GM19238 (cell line): ENCODE measurements around the gene SMAD1.

Experiments
- DNase-seq: peaks from one replicate; pipeline ENCODE4 v3.0.0; 2011; ENCODE audit warnings: low spot score; ENCODE audit not compliant: insufficient read length

Gene SMAD1

DNA sequence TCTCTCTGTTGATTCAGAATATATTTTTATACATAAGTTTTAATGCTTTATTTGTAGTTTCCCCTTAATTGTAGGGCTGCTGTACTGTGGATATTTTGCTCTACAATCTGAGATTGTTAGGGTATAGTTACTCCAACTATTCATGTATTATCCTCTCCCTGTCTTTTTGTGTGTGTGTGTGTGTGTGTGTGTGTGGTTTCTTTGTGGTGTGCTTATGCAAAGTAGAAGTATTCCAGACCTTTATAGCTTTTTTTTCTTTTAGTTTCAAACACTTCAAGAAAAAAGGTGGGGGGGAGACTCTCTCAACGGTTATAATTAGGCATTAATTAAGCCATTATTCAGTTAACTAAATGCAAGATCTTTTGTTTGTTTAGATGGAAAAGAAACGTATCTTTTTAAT, 6.7 kb downstream of the SMAD1 start:
- no peak for DNase-seq

DNA sequence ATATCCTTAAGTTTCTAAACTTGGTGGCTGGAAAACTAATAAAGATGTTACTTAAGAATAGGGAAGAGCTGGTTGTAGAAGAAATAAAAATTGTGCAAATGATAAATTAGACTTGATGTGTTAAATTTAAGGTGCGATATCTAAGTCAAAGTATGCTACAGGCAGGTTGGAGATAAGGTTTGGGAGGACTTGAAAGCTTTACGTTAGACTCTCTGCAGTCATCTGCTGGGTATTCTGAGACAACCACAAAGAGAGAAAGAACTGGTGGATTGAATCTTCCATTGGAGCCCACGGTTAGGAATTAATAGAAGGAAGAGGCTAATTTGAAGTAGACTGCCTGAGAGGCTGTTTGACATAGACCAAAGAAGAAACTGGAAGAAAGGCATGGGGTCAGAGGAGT, 7.9 kb downstream of the SMAD1 start:
- no peak for DNase-seq

GRCh38 chr4:145490361-145490760, 8.7 kb downstream of the SMAD1 start:
- no peak for DNase-seq

- no peak for DNase-seq
Observed at GRCh38 chr4:145490796-145491195, 9.1 kb downstream of the SMAD1 start.

- DNase-seq = no peak
Observed at GRCh38 chr4:145492376-145492775, 10.7 kb downstream of the SMAD1 start.

DNA sequence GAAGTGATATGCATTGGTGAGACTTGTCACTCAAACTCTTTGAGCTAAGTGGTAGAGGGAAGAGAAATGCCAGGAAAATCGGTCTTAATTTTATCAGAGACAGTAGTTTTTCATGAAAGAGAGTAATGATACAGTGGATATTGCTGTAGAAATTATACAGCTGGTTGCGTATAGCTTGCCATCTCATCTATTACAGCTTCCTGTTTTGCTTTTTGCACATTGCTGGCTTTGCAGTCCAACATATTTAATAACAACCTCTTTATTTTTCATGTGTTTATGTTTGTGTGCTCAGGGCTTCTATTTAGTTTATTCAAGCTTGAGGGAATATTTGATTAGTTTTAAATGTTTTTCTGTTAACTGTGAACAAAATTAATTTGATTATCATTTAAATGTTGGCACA, 11.5 kb downstream of the SMAD1 start:
- no peak for DNase-seq

DNA sequence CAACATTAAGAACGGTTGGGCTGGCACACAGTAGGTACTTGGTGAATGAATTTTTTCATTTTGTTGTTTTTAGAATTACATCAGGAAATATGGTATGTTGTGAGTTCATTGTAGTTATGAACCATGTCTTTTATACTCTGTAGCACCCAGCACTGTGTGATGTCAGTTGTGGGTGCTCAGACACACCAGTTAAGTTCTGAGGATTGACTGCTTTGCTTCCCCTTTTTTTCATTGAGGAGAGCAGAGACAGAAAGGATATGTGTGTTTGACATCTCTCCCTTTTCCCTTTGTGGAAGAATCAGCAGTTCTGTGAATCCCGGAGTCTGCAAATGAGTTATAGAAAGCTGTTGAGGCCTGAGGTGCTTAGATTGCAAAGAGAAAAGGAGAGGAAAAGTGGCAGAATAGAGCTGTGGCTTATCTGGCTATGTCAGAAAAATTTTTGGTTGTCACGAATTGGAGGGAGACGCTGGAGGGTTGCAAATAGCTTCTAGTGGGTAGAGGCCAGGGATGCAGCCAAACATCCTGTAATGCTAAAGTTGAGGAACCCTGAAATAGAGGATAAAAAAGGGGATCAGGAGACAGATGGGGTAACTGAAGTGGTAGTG, 13.1 kb downstream of the SMAD1 start:
- no peak for DNase-seq

DNA sequence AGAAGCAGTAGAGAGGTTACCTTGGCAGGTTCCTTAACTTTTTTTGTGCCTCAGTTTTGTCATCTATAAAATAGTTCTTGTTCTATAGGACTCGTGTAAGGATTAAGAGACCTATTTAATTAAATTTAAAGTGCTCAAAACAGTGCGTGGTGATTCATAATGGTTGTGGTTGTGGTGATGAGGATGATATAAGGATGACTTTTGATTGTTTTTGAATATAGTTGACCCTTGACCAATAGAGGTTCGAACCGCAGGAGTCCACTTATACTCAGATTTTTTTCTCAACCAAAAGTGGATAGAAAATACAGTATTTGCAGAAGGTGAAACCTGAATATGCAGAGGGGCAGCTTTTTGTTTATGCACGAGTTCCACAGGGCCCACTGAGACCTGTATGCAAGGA, 14.6 kb downstream of the SMAD1 start:
- no peak for DNase-seq

GRCh38 chr4:145497199-145498149, 15.8 kb downstream of the SMAD1 start:
- no peak for DNase-seq

- no peak for DNase-seq
Observed at GRCh38 chr4:145498430-145498829, 16.8 kb downstream of the SMAD1 start.

- peak; percentile 22 for DNase-seq
Observed at GRCh38 chr4:145501051-145501660, 19.5 kb downstream of the SMAD1 start.

- no peak for DNase-seq
Observed at GRCh38 chr4:145502809-145503208, 21.2 kb downstream of the SMAD1 start.

- no peak for DNase-seq
Observed at GRCh38 chr4:145503486-145504072, 21.9 kb downstream of the SMAD1 start.

GRCh38 chr4:145505995-145506394, 24.3 kb downstream of the SMAD1 start:
- DNase-seq = no peak

DNA sequence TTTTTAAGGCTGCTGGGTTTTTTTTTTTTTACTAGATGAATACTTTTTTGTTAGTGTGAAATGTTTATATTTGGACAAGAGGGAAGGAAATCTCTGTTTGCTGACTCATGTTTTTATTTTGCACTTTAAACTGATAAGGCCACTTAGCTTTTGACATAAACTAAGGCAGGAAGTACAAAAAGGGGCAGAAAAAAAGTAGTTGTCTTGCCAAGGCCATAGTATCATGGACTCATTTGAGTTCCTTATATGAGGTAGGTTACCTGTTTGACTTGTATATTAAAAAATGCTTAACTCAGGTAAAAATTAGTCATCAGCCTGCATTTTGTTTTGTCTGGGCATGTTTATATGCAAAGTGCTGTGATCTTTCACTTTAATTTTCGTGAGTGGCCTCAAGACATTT, 26.0 kb downstream of the SMAD1 start:
- no peak for DNase-seq

- no peak for DNase-seq
Observed at GRCh38 chr4:145511913-145512522, 30.4 kb downstream of the SMAD1 start.

- no peak for DNase-seq
Observed at GRCh38 chr4:145513020-145513621, 31.5 kb downstream of the SMAD1 start.

- DNase-seq = no peak
Observed at GRCh38 chr4:145520172-145520571, 38.5 kb downstream of the SMAD1 start.

DNA sequence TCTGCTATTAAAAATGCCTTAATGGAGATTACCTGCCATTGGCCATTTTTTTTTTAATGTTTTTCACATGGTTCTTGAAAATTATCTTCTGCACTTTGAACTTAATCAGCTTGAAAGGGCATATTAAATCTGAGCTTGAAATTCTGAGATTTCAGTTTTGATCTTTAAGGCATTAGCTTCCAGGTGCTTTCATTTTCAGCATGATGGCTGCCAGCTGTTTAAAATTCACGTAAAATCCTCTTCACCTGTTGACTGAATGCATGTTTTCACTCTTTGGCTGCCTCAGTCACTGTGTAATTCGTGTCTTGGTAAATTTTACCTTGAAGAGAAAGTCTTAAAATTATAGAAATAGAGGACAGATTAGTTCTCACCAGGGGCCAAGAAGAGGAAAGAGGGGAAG, 39.6 kb downstream of the SMAD1 start:
- DNase-seq = no peak

GRCh38 chr4:145523117-145523516, 41.5 kb downstream of the SMAD1 start:
- DNase-seq = no peak

DNA sequence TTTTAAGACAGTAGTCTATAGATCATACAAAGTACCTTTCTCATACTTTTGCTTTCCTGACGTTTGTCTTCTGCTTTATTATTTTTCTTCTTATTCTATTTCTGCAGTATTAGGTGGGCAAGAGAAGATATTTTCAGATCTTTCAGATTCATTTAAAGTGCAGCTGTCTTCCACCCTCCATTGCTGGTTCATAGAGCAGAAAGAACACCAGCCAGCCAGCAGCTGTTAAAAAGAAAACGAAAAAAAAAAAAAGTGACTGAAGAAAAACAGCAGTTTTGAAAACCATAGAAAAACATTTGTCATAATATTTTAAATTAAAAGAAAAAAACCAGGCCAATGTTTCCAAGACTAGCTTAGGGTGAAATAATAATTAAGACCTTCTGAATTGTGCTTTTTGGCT, 42.9 kb downstream of the SMAD1 start:
- DNase-seq = no peak
